HEK293T (cell line): Measurements from ENCODE around the gene RBM38.

Source experiments
- ELF4 ChIP-seq: fragments of 450-650 bp; IDR thresholded peaks from 2 replicates; pipeline ENCODE4 v1.6.1; 2017; ENCODE audit warnings: antibody characterized with exemption
- FOXA1 ChIP-seq: fragments of 450-650 bp; IDR thresholded peaks from 2 replicates; pipeline ENCODE4 v1.6.1; 2016; ENCODE audit warnings: mild to moderate bottlenecking
- FOXK2 ChIP-seq: fragments of 450-650 bp; IDR thresholded peaks from 2 replicates; pipeline ENCODE4 v1.6.1; 2016; ENCODE audit warnings: mild to moderate bottlenecking
- FOXM1 ChIP-seq: fragments of 450-650 bp; IDR thresholded peaks from 2 replicates; pipeline ENCODE4 v1.6.1; 2017; ENCODE audit warnings: mild to moderate bottlenecking, borderline replicate concordance
- L3MBTL2 ChIP-seq: fragments of 450-650 bp; conservative IDR thresholded peaks from 2 replicates; pipeline ENCODE4 v1.6.1; 2016; ENCODE audit warnings: mild to moderate bottlenecking
- PKNOX1 ChIP-seq: fragments of 450-650 bp; IDR thresholded peaks from 2 replicates; pipeline ENCODE4 v1.6.1; 2016
- SP1 ChIP-seq: fragments of 450-650 bp; IDR thresholded peaks from 2 replicates; pipeline ENCODE4 v1.6.1; 2017
- TARDBP ChIP-seq: fragments of 450-650 bp; IDR thresholded peaks from 2 replicates; pipeline ENCODE4 v1.6.1; 2016

GRCh38 chr20:57385940-57386339 lies 5.3 kb upstream of the RBM38 start:
- TF ChIP-seq PKNOX1: no peak
- no peak for TF ChIP-seq FOXA1
- no peak for TF ChIP-seq SP1
- no peak for TF ChIP-seq FOXM1
- no peak for TF ChIP-seq TARDBP
- no peak for TF ChIP-seq L3MBTL2
- no peak for TF ChIP-seq FOXK2
- no peak for TF ChIP-seq ELF4
